Measurements from ENCODE around the gene INTS7.
"Not testable (repeated sequence)": the region's sequence is repeated elsewhere in the genome, so short reads cannot be mapped to it uniquely, and the experiment has no call there.

Gene INTS7

DNA sequence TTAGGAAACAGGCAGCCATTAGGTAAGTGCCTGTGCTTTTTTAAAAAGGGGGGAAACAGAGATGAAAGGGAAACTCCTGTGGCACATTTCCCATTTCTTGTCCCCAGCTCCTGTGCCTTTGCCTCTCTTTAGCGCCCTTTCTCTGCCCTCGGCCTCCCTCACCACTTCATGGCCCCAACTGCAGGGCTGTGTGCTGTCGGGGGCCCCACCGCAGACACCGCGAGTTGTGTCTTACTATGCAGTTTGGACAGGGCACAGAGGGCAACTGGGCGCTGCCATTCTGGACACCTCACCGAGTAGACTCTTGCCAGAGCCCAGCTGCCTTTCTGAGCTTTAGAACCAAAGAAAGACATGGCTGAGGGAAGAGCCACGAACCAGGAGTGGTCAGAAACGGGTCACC, 111.1 kb downstream of the INTS7 start:
- DNase-seq (ENCODE audit: insufficient read length, low spot score) (no peak), FAIRE-seq (no peak)
- no peak for TF ChIP-seq POLR2A (IDR thresholded peaks at IDR 0.05; ENCODE audit: low read depth, low read length)

DNA sequence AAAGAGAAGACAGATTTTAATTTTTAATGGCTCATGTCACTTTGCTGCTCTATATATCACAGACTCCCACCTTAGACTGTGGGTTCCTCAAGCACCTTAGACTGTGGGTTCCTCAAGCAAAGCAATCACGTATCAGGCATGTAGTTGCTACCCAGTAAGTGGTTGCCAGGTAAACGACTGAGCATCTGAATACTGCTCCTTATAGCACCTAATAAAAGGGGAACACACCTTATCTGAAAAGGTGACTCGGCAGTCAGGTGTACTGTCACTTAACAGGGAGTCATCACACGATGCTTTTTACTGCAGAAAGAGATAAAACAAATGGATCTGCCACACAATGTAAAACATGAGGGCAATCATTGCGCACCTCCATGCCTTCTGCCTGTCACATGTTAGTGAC, 112.3 kb downstream of the INTS7 start:
- FAIRE-seq = no peak
- no peak for TF ChIP-seq POLR2A (IDR thresholded peaks at IDR 0.05; ENCODE audit: low read depth, low read length)
- no peak for DNase-seq (ENCODE audit: insufficient read length, low spot score)

DNA sequence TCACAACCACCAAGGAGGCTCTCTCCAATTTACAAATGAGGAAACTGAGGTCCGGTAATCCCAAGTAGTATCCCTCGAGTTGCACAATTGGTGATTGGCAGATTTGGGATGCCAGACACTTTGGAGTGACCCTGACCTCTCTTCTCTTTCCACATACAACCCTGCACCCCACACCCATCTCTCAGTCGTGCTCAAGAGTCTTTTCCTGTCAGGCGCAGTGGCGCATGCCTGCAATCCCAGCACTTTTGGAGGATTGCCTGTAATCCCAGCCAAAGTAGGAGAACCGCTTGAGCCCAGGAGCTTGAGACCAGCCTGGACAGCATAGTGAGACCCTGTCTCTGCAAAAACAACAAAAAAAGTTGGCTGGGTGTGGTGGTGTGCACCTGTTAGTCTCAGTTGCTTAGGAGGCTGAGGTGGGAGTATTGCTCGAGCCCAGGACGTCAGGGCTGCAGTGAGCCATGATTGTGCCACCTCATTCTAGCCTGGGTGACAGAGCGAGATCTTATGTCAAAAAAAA, 113.7 kb downstream of the INTS7 start:
- DNase-seq (ENCODE audit: insufficient read length, low spot score) (no peak), FAIRE-seq (no peak)
- no peak for TF ChIP-seq POLR2A (IDR thresholded peaks at IDR 0.05; ENCODE audit: low read depth, low read length)

DNA sequence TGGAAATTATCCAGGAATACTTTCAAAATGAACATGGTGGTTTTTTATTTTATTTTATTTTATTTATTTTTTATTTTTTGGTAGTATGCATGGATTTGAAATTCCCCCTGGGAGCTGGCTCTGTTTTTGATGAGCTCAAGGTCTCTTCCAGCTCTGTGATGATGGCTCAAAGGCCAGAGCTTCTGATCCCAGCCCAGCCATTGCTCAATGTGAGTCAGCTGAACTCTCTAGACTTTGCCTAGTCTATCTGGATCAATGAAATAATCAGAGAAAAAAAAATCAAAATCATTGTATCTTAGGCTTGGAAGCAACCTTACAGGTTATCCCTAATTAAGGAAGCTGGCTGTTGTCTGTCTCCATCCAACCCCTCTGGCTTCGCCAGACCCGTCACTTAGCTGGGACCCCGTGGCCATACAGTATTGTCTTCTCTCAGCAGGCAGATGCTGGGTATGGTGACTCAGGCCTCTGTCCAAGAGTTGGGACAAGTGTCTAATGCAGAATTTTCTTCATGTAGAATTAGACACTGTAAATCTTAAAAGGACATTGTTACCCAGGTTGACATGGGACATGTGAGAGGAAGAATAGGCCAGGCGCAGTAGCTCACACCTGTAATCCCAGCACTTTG, 114.6 kb downstream of the INTS7 start:
- DNase-seq (ENCODE audit: insufficient read length, low spot score) = no peak

DNA sequence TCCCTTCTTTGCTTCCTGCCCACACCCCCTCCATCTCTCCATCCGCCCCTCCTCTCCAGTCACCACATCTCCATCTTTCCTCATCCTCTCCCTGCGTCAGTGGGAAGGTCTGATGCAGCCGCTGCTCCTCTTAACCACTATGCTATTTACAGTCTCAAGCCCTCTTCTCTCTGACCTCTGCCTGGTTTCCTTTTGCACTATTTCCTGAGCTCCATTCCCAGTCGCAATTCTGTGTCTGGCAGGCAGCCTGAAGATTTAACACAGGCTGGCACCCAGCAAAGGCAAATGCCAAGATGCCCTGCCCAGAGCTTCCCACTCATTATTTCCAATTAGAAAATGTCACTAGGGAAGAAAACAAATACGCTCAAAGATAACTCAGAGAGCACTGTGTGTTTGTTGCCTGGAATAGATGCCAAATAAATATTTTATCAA, 115.2 kb downstream of the INTS7 start:
- TF ChIP-seq POLR2A (IDR thresholded peaks at IDR 0.05; ENCODE audit: low read depth, low read length) = no peak
- FAIRE-seq (no peak), DNase-seq (ENCODE audit: insufficient read length, low spot score) (no peak)

More for the DNA sequence above, 114.6 kb downstream of the INTS7 start:
- no peak for FAIRE-seq
- no peak for TF ChIP-seq POLR2A (IDR thresholded peaks at IDR 0.05; ENCODE audit: low read depth, low read length)

DNA sequence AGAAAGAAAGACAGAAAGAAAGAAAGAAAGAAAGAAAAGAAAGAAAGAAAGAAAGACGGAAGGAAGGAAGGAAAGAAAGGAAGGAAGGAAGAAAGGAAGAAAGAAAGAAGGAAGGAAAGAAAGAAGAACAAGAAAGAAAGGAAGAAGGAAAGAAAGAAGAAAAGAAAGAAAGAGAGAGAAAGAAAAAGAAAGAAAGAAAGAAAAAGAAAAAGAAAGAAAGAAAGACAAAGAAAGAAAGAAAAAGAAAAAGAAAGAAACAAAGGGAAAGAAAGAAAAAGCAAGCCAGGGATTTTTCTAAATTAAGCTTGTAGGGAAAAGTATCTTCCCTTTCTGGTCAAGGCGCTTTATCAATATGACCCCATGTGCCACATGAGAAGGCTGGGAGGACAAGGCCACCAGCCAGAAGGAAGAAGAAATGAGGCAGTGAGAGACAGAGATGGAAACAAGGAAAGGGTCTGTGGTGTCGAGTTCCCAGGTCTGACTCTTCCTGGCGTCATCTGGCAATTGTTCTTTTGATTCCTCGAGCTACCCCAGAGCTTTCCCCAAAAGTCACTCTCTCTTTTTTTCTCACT, 116.4 kb downstream of the INTS7 start:
- no peak for FAIRE-seq
- no peak for DNase-seq (ENCODE audit: insufficient read length, low spot score)
- TF ChIP-seq POLR2A (IDR thresholded peaks at IDR 0.05; ENCODE audit: low read depth, low read length) = no peak

DNA sequence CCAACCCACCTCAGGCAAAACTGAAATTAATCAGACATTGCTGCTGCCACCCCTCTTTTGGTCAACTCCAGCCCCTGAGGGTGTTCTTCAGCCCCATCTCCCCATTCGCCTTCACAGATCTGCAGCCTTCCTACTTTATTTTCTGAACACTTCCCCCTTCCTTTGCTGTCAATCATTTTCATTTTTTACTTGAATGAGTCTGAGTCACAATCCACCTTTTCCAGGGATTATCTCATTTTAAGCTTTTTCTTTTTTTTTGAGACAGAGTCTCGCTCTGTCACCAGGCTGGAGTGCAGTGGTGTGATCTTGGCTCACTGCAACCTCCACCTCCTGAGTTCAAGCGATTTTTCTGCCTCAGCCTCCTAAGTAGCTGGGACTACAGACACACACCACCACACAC, 118.9 kb downstream of the INTS7 start:
- not testable (repeated sequence) for FAIRE-seq

DNA sequence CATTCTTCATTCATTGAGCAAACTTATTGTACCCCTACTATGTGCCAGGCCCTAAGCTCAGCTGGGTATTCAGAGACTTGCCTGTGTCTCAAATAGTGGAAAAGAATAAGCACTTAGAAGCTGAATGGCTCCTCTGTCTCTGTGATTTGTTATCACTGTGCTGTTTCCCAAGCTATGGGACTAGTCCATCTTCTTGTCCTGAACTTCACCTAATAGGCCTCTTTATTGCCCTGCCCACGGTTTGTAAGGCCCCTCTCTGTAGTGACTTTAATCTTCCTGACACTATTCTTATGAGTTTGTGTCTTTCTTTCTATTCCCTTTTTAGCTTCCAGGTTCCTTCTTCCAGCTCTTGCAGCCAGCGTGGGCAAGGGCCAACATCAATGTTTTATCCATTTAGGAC, 119.4 kb downstream of the INTS7 start:
- no peak for TF ChIP-seq POLR2A (IDR thresholded peaks at IDR 0.05; ENCODE audit: low read depth, low read length)
- FAIRE-seq (no peak), DNase-seq (ENCODE audit: insufficient read length, low spot score) (no peak)

More for the DNA sequence above, 118.9 kb downstream of the INTS7 start:
- DNase-seq (ENCODE audit: insufficient read length, low spot score) = not testable (repeated sequence)

DNA sequence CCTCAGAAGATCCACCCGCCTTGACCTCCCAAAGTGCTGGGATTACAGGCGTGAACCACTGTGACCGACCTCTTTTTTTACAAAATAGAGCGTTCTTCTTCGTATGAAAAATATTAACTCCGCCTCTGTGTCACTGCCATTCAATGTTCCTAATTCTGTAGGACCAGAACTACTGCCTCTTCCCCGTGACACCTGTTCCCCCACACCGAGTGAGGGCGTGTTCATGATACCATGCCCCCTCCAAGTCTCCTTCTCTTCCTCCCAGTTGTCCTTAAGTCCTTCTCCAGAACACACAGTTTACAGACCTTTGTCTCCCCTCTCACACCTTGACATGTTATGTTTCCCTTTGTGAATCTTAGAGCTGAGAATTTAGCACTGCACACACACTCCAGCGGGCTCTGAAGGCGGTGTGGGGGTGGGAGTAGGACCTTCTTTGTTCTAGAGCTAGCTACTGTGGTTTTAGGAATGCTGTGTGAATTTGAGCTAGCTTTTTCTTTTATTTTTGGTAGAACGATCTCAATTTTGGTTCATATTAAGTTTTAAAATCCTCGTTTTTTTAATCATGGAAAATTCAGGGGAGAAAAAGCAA, 122.4 kb downstream of the INTS7 start:
- DNase-seq (ENCODE audit: insufficient read length, low spot score) (no peak), FAIRE-seq (no peak)
- no peak for TF ChIP-seq POLR2A (IDR thresholded peaks at IDR 0.05; ENCODE audit: low read depth, low read length)

DNA sequence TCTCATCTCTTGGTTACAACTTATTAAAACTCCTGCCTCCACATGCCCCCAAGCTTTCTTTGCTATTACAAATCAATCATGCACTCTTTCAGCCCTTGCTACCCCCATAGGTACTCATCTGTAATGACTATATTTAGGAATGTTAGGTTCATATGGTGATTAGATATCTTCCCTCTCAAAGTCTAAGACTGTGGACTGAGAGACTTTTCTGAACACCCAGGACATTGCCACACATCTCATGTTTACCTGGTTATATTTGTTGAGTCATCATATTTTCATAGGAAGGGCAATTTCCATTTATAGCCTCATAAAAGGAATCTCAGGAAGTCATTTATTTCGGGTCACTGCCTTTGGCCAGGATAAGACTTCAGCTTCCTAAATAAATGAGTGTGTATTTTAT, 123.3 kb downstream of the INTS7 start:
- no peak for TF ChIP-seq POLR2A (IDR thresholded peaks at IDR 0.05; ENCODE audit: low read depth, low read length)
- FAIRE-seq (no peak), DNase-seq (ENCODE audit: insufficient read length, low spot score) (no peak)

DNA sequence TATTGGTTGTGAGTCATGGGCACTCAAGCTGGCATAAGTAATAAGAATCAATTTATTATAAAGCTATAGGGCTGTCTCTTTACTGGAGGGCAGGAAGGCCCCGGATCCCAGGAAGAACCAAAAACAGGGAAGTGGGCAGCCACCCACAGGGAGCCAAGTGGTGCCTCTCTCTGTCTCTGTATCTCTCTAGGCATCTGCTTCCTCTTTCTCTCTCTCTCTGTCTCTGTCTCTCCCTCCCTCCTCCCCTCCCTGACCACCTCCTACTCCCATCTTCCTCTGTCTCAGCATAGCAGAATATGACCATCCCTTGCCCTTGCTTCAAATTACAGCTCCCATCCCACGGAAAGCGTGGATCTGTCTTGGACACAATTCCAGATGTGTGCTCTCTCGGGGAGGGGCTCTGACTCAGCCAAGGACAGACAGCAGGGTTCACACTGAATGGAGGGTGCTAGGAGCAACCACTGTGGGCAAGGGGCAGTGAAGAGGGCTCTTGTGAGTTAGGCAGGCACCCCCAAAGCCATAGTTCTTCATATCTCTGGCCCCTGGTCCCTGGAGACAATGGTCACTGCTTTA, 124.4 kb downstream of the INTS7 start:
- TF ChIP-seq POLR2A (IDR thresholded peaks at IDR 0.05; ENCODE audit: low read depth, low read length) = no peak
- no peak for FAIRE-seq
- DNase-seq (ENCODE audit: insufficient read length, low spot score) = no peak

DNA sequence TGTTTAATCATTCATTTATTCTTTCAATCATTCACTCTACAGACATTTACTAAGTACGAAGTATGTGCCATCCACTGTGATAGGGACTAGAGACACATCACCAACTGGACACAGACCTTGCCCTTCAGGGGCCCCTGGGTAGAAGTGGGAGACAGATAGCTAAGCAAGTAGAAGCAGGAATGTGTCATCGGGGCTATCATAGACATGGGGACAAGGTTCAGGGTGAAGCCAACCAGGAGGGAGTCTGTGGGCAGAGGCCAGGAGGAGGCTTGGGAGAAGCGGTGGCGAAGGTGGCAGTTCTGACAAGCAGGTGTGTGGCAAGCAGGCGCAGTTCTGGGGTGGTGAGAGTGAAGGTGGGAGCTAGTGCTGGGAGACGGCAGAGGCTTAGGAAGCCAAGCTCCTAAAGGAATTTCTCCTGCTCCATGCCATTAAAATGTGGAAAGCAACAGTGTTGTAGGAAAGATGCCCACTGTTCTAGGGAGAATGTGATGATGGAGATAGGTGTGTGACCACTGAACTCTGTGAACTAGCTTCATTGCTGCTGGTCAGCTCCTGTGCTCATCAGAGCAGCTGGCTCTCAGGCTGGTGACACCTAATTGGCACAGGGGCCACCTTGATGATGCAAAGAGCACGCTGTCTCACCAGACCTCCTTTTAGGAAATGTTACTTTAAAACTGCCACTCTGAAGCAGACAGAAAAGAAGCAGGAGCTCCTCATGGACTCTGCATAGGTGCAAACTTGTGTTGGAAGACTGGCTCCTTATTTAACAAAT, 125.1 kb downstream of the INTS7 start:
- no peak for TF ChIP-seq POLR2A (IDR thresholded peaks at IDR 0.05; ENCODE audit: low read depth, low read length)
- no peak for FAIRE-seq
- no peak for DNase-seq (ENCODE audit: insufficient read length, low spot score)

DNA sequence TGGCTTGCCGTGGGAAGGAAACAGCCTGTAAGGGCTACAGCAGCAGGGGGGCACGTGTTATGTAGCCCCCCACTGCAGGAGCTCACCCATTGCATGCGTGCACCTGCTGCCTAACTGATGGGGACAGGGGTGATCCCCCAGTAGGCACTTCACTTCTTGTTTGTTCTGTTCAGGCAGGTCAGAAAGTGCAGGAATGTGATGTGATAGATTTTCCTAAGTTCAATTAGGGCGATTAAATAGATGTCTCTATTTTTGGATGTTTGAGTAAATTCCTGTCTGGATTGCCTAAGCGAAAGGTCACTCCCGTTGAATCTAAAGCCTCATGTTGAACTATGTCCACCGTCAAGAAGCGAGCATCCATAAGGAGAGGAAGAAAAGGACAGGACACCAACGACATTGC, 126.0 kb downstream of the INTS7 start:
- FAIRE-seq (no peak), DNase-seq (ENCODE audit: insufficient read length, low spot score) (no peak)

DNA sequence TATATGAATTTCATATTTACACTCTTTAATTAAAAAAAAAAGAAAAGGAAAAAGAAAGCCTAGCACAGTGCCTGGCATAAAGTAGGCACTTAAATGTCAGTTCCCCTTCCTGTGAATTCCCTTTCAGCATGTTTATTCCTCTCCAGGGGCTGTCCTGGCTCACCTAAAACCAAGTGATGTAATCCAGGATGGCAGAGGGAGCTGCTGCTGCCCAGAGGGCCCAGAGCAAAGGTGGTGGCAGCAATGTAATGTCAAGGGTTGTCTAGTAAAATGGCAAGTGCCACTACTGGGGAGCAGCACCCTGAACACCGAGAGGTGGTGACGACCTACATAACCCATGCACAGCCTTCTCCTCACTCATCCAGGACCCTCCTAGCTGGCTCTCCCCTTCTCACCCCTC, 126.4 kb downstream of the INTS7 start:
- no peak for TF ChIP-seq POLR2A (IDR thresholded peaks at IDR 0.05; ENCODE audit: low read depth, low read length)
- FAIRE-seq = no peak
- DNase-seq (ENCODE audit: insufficient read length, low spot score) = no peak

More for the DNA sequence above, 126.0 kb downstream of the INTS7 start:
- no peak for TF ChIP-seq POLR2A (IDR thresholded peaks at IDR 0.05; ENCODE audit: low read depth, low read length)
